Renal pelvis (tissue), 4 donors: ENCODE measurements around the gene SH3D21. TPM values are rescaled to one million over a fixed set of nuclear protein-coding genes. Genes with fewer than 3 reads are reported as not detected.
A peak's percentile ranks its signal among the peaks of the same experiment; 100 is the strongest.

Source experiments
- DNase-seq: peaks from one replicate; pipeline ENCODE4 v3.0.0-alpha.2; 2013
- polyA plus RNA-seq, 3 donors: library from polyadenylated mRNA; unstranded; fragments of 120-200 nt; gene quantifications; one replicate each; pipeline ENCODE4 v1.2.1, GENCODE V29; 2013; ENCODE audit not compliant: insufficient read length in 3 of 3

SH3D21 gene
- polyA plus RNA-seq, 3 donors, result 25.8 to 36.4 (median 33.1) TPM

DNA sequence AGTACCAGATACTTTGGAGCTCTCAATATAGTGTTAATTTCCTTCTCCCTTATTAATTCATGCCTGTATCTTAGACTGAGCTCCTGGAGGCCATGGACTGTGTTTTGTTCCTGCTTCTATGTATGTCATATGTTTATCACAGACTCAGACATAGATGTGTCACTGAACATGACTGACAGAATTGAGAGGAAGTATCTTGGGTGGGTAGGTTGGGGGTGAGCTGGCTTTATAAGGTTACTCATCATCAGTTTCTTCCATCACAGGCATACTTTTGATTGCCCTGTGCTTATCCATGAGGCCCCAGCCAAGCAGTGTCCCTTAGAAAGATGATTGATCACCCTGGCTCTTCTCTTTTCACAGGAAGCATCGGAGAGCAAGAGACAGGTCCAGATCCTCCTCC lies 5.6 kb upstream of the SH3D21 start:
- no peak for DNase-seq

DNA sequence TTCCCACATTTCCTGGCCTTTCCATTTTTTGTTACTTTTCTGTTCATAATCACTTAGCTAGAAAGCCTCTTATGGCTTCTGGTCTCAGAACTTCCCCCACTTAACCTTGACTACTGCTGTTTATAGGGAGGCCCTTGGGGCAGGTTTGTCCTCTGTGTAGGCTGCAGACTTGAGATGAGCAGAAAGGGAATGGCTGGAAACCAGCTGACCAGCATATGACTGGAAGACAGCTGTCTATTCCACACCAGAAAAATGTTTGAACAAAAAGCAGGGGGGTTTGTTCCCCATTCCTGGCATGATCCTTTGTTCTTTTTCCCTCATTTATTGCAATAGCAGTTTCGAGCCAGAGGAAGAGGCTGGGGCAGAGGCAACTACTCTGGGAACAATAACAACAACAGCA lies 4.9 kb upstream of the SH3D21 start:
- DNase-seq, result no peak

DNA sequence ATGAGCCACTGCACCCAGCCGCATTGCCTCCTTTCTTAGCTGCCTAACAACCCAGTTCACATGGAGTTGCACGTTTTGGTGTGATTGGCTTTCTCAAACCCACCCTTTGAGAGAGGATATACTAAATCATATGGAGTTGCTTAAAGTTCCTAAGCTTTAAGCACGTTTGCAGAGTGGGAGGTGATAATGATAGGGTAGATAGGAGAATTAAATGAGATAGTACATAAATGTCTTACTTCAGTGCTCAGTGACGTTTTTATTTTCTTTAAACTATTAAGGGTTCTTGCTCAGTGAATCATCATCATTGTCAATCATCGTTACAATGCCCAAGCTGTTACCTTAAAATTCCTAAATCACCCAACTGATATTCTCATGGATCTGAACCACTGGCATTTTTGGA lies 2.9 kb upstream of the SH3D21 start:
- no peak for DNase-seq

DNA sequence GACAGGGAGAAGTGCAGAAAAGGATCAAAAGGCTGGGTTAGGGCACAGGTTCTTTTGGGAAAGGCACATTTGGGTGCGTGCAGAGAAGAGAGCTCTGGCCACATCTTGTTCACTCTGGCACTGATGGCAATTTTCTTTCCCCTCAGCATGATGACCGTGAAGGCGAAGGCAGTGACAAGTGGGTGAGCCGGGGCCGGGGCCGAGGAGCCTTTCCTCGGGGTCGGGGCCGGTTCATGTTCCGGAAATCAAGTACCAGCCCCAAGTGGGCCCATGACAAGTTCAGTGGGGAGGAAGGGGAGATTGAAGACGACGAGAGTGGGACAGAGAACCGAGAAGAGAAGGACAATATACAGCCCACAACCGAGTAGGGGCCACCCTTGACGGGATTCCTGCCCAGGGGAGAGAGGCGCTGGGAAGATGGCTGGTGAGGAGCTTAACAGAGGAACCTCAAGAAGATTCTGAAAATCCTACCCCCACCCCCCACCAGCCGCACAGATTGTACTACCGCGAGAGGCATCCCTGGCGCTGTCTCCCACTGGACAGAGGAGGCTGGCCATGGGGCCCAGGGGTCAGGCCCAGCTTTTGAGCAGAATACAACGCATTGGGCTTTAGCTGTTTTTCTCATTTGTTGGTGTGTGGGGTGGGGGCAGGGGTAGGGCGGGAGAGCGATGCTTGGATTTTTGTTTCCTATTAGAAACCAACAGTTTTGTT lies 2.4 kb upstream of the SH3D21 start:
- DNase-seq, result no peak

DNA sequence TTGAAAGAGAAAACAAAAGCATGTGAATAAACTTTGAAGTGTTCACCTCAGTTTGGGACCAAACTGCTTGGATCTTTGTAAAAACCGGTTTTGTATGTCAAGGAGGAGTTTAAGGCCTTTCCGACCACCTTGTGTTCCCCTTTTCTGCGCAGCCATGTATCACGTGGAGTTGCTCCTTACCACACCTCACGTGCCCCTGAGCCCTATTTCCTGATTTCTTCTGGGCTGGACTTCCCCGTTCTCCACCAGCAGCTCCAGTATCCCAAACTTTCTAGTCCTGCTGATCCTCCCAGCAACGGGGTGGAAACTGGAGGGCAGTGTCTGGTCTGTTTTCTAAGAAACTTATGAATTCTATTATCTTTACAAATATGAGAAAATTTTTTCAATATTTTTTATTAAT lies 1.6 kb upstream of the SH3D21 start:
- DNase-seq, result no peak

DNA sequence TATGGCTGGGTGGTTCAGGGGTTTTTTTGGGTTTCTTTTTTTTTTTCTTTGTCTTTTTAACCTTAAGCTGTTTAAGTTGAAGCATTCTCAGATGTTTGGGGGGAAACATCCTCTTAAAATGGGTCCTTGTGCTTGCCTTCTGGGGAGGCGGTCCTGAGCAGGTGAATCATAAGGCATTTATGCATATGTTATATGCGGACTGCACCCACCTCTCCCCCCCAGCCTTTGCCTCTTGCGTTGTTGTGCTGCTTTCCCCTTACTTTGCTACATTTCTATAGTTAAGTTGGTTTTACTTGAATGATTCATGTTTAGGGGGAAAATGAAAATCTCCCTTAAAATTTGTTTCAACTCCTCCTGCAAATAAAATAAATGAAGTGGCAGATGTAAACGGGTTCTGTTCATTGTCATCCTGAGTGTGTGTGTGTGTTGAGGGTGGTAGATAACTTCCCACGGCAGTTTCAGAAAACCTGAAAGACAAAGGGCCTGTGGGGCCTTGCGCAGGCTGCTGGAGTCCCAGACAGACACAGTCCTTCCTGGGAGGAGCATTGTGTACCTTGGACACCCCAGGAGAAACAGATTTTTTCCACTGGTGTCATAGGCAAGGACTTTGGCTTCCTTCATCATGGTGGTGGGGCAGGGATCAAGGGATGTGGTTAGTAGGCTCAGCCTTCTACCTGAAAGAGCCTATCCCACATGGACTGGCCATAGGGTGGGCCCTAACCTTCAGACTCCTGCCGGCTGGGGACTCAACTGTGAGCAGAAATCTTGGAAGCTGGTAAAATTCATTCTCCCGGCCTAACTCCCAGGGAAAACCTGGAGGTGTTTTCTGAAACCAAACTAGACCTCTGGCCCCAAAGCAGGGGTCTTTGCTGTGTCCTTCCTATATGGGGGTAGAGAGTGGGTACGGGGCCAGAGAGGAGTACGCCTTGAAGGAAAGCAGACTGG lies 926 bp upstream of the SH3D21 start:
- no peak for DNase-seq

DNA sequence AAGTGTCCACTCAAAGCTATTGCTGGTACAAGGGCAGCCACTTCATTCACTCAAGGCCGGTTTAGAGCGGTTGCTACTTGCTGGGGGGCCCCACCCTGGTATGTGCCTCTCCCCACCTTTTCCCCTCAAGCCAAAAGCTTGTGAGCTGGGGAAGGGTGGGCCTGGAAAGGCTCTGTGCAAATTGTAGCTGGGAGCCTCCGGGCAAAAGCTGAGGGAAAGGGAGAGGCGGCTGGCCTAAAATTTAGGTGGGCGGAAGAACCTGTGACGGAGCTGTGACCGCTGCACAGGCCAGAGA lies 306 bp upstream of the SH3D21 start:
- DNase-seq, result no peak

DNA sequence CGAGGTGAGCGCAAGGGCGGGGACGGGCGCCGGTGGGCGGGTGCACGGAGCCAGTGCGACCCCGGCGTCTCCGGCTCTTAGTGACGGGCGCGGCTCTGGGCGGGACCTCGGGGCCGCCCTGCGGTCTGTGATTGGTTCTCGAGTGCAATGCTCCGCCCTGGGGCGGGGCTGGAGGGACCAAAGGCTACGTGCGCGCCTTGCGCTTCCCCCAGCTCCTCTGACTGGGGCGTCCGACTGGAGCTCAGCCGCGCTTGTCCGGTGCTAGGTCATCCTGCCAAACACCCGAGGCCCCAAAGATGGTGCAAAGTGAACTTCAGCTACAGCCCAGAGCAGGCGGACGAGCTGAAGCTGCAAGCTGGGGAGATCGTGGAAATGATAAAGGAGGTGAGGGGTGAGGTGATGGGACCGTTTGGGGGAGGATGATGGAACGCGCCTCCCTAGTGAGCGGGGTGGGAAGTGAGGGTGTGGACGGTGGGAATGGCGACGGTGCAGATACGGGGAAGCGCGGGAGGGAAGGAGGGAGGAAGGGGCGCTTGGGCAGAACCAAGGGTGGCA lies 811 bp downstream of the SH3D21 start:
- peak; percentile 94 for DNase-seq

DNA sequence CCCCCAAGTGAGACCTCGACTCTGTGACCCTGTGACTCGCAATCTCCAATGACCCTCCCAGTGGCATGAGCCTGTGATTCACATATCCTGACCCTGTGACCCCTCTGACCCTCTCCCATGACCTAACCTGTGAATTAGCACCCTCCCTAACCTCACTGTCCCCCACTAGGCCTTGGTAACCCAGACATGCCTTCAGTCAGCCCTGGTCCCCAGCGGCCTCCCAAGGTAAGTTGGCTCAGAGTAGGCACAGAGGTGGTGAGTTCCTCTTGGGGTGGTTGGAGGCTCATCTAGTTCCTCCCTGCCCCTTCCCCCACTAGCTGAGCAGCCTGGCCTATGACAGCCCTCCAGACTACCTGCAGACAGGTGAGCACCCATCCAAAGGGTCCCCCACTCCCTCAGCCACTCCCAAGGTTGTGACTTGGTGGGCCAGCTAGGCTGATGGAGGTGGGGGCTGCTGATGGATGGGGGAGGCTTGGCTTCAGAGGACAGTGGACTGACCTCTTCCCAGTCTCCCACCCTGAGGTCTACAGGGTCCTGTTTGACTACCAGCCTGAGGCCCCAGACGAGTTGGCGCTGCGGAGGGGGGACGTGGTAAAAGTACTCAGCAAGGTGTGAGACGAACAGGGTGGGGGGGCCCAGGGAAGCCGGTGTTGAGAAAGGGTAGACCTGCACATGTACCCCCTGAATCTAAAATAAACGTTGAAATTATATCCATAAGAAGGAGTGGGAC lies 1.6 kb downstream of the SH3D21 start:
- no peak for DNase-seq

DNA sequence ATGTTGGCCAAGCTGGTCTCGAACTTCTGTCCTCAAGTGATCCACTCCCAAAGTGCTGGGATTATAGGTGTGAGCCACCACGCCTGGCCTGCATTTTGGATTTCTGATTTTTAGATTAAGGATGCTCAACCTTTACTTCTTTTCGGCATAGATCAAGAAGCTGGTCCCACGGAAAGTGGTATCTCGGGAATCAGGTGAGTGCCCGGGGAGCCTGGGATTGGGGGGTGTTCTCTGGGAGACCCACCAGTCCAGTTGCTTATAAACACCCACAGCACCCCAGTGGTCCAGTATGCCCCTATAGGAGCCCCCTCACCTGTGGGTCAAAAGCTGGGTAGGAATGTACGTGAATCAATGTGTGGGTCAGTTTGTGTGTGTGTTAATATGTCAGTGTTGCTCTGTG lies 3.2 kb downstream of the SH3D21 start:
- no peak for DNase-seq

DNA sequence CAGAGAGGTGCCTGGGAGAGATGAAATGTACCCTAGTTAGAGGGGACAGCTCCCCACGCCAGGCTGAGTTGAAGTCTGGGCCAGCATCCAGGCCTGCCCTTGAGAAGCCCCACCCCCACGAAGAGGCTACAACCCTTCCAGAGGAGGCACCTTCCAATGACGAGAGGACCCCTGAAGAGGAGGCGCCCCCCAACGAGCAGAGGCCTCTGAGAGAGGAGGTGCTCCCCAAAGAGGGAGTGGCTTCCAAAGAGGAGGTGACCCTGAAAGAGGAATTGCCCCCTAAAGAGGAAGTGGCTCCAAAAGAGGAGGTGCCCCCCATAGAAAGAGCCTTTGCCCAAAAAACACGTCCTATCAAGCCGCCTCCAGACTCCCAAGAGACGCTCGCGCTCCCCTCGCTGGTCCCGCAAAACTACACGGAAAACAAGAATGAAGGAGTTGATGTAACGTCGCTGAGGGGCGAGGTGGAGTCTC lies 14.2 kb downstream of the SH3D21 start:
- DNase-seq, result no peak

DNA sequence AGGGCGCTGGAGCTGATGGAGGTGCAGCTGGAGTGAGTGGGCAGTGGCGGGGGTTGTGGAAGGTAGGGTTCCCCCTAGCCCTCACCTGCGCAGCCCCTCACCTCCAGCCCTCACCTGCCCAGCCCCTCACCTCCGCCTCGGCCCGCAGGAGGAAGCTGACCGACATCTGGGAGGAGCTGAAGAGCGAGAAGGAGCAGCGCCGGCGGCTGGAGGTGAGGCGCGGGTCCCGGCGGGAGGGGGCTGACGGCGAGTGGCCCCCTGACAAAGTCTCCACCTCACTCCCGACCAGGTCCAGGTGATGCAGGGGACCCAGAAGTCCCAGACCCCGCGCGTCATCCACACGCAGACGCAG lies 14.6 kb downstream of the SH3D21 start:
- DNase-seq, result no peak

DNA sequence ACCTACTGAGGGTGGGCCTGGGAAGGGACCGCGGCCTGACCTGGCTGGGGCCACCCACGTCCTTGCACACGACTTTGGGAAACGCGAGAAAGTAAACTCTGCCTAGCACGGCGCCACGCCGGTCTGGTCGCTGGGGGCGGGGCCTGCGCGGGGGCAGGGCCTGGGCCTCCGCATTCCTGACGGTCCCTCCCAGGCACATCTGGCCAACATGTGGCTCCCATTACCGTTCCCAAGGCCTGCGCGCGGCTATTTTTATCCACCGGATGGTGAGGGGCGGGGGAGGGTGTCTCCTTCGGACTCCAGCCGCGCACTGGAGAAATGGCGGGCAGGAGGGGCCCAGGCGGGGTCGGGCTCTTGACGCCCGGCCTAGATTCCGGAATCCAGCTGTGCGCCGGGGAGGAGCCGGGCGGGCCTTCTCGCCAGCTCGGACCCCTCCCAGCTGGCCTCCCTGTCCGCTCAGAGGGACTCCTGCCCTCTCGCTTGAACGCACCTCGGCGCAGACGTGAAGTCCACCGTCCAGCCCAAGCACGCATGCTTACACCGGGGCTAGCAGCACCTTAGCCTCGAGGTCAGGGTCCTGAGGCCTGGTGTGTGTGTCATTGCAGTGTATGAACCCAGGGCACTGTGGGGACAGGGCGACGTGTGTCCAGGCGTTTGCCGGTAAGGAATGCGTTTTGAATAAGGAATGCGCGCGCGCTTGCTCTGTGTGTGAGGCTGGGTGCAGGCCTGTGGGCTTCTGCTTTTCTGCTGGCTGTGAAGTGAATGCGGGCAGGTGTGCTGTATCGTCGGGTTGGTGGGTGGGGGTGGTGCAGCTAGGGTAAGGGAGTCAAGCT lies 15.2 kb downstream of the SH3D21 start:
- peak; percentile 94 for DNase-seq

DNA sequence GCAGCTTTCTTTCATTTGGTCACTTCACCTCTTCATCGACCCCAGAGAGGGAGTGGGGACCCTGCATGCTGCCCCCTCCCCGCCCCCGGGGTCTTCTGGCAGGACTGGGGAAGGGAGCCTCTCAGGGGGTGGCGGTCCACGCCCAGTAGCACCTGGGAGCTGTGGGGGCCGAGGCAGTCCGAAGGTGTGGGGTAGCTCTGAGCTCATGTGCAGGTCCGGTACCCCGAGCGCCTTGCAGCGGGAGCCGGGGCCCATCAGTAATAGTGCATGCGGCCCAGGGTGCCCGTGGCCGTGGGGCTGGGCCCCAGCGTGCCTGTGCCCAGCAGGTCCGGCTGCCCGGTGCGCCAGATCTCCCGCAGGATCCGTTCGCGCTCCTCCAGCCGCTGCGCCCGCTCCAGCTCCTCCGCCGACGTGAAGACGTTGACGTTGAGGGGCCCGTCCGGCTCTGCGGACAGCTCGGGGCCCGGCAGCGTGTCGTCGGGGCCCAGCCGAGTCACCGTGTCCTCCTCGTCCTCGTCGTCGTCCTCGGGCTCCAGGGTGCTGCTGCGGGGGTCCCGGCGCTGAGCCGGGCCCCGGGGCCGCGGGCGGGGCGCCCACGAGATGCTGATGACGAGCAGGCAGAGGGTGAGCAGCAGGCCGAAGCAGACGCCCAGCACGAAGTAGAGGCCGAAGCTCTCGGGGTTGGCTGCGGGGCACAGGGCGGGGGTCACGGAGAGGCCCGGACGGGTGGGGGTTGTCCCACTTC lies 16.0 kb downstream of the SH3D21 start:
- DNase-seq, result no peak

DNA sequence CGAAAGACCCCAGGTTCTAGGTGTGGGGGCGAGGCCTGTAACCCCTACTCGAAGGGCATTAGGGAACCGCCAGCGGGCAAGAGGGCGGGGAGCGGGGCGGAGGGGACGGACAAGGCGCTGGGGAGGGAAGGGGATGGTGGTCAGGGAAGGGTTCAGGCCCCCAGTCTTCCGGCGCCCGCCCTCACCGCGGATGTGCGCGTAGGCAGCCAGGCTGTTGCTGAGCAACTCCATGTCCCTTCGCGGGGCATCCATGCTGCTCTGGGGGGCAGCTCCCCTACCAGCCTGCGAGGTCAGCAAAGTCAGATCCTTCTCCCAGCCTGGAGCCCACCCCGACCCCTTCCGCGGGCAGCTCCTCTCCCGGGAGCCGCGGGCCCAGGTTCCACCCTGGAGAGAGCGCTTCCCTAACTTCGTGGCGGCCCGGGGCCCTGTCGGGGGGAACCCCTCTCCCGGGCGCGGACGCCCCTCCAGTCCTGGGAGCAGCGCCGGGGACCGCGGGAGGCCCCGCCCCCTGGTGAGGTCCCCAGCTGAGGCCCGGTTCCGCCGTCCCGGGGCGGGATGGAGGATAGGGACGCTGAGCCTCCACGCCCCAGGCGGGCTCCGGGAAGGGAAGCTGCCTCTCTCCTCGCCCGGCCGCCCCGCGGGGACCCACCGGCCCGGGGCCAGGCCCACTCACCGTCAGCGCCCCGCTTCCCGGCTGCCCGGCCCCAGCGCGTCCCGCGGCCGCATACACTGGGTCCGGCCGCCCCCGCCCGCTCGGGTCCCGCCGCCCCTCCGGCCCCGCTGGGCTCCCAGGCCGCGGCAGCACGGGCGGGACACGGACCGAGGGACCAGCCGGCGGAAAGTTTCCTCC lies 16.8 kb downstream of the SH3D21 start:
- no peak for DNase-seq

DNA sequence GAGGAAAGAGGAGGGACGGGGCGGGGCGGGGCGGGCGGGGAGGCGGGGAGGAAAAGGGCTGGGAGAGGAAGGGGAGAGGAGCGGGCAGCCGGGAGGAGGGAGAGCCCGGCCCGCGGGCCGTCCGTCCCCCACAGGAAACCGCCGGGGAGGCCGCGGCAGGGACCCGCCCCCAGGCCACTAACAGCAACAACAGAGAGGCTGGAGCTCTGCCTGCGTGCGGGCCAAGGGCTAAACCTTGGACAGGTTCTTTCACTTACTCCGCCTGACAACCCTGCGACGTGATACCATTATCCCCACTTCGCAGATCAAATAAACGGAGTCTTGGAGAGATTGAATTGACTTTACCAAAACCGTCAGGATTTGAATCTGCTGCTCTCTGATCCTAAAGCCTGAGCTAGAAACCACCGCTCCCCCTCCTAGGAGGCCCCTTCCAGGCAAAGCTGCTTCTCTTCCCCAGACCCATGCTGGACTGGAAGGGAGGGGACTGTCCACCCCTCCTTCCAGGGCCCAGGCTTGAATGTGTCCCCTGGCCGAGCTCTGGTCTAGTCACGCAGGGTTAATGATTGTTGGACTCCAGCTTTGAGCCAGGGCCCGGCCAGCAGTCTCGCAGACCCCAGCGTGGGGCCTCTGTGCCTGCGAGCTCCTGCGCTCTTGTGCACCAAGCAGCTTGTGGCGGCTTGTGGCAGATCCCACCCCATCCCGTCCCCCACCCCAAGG lies 17.6 kb downstream of the SH3D21 start, which contains the start of gene EVA1B:
Gene EVA1B (minus strand): TSS at position 10 of the 717 bp plus-strand sequence. CDS start 608 bp downstream, outside the sequence.
- DNase-seq, result peak; percentile 93

DNA sequence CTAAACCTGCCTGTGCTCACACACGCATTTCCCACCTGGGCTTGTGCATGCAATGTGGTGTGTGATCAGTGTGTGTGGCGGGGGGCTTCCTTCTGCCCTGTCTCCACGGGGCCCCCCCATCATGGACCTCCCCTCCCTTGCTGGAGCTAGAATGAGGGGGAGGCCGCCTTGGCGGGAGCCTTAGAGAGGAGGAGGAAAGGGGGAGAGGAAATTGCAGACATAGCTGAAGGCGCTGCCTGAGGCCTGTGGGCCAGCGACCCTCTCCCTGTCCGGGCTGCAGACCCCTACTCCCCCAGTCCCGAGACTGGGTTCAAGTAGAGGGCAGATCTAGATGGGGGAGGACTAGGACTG lies 18.2 kb downstream of the SH3D21 start:
- DNase-seq, result peak; percentile 82

DNA sequence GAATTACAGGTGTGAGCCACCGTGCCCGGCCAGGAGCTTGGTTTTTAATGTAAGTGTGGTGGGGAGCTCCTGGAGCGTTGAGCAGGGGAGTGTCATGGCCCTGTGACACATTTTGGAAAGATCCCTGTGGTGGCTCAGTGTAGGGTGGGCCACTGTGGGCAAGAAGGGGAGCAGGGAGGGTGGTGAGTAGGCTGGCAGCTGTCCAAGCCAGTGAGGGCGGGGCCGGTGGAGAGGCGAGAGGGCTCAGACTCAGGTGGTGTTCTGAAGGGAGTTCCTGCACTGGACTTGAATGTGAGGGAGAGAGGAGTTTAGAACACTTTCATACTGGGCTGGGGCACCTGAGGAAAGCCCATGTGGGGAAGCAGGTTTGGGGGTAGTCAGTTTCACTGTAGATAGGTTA lies 20.3 kb downstream of the SH3D21 start:
- no peak for DNase-seq
